ENCODE measurements around the gene IL1A.

DNA sequence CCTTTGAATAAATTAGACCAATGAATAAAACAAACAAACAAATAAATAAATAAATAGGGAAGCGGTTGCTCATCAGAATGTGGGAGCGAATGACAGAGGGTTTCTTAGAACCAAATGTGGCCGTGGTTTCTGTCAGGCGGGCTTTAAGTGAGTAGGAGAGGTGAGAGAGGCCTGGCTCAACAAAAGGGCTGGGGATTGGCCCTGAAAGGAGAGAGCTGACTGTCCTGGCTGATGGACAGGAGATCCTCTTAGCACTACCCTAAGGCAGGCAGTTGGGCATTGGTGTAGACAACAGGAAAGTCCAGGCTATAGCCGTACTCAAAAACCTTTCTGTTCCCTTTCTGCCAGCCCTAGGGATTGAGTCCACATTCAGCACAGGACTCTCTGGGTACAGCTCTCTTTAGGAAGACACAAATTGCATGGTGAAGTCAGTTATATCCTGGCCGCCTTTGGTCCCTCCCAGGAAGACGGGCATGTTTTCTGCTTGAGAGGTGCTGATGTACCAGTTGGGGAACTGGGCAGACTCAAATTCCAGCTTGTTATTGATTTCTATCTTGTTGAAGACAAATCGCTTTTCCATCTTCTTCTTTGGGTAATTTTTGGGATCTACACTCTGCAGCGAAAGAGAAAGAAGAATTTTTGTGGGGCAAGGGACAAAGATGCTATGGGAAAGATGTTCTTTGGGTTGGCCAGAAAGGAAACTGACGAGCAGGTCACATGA, 45.8 kb upstream of the IL1A start:
- TF ChIP-seq, protein P1, sequence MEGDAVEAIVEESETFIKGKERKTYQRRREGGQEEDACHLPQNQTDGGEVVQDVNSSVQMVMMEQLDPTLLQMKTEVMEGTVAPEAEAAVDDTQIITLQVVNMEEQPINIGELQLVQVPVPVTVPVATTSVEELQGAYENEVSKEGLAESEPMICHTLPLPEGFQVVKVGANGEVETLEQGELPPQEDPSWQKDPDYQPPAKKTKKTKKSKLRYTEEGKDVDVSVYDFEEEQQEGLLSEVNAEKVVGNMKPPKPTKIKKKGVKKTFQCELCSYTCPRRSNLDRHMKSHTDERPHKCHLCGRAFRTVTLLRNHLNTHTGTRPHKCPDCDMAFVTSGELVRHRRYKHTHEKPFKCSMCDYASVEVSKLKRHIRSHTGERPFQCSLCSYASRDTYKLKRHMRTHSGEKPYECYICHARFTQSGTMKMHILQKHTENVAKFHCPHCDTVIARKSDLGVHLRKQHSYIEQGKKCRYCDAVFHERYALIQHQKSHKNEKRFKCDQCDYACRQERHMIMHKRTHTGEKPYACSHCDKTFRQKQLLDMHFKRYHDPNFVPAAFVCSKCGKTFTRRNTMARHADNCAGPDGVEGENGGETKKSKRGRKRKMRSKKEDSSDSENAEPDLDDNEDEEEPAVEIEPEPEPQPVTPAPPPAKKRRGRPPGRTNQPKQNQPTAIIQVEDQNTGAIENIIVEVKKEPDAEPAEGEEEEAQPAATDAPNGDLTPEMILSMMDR (IDR thresholded peaks at IDR 0.05), result no peak
- no peak for TF ChIP-seq POLR2A (IDR thresholded peaks at IDR 0.05)
